ENCODE measurements around the gene DPPA4.
A peak's percentile ranks its signal among the peaks of the same experiment; 100 is the strongest.
"Not testable (repeated sequence)": the region's sequence is repeated elsewhere in the genome, so short reads cannot be mapped to it uniquely, and the experiment has no call there.

Gene DPPA4, protein sequence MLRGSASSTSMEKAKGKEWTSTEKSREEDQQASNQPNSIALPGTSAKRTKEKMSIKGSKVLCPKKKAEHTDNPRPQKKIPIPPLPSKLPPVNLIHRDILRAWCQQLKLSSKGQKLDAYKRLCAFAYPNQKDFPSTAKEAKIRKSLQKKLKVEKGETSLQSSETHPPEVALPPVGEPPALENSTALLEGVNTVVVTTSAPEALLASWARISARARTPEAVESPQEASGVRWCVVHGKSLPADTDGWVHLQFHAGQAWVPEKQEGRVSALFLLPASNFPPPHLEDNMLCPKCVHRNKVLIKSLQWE

DNA sequence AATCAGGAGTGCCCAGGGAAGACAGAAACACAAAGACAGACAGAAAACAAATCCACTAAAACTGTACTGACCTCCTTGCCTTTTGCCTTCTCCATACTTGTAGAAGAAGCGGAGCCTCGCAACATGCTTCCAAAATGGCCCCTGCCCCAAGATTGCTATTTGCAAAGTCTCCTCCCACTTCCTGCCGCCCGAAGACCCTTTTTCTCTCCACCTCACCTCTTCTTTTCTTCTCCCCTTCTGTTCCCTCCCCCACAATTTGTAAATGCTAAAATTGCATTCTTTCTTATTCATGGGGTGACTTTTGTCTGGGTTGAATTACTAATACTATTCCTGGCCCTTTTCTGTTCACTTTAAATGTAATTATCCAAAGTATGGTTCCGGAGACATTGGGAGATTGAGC, at the start of gene DPPA4:
Gene DPPA4, minus strand, starts transcription at position 154 of the 400 bp plus-strand sequence. Its CDS starts 29 bp downstream, at position 125.
- no peak for DNase-seq

DNA sequence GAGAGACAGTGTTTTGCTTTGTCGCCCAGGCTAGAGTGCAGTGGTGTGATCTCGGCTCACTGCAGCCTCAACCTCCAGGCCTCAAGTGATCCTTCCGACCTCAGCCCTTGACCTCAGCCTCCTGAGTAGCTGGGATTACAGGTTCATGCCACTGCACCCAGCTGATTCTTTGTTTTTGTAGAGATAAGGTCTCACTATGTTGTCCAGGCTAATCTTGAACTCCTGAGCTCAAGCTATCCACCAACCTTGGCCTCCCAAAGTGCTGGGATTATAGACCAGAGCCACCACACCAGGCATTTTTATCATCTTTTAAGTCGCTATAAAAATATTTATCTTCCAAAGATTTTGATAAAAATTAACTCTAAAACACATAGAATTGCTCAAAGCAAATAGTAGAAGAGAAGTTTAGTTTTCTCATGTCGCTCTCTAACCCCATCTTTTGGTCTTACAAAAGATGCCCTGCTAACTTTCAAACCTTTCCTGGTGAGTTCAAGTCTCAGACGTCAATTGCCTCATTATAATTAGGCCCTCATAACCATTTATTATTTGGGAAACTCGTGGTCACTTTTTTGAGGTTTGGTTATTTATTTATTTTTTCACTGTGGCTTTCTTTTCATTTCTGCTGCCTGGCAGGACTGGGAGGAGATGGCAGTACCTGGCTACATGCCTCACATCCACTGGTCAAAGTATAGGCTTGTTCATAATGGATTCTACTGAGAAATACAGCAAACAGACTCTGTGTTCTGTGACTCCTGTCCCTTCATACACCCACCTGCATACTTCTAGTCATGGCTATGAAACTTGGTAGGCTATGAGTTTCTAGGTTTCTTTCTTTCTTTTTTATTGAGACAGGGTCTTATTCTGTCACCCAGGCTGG, 48.3 kb upstream of the DPPA4 start:
- DNase-seq = no peak

DNA sequence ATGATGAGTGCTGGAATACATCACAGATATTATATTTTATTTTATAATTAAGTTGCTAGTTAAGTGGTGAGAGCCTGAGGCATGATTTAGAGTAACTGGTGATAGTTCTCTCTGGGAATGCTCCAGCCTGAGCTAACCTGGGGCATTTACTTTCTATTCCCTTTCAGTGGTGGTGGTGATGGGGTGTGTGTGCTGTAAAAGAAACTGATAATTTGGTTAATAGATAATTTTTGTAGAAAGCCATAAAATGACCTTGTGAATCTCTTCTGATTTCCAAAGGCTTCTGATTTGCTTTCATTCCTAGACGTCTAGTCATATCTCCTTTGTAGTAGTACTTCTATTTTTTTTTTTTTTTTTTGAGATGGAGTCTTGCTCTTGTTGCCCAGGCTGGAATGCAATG, 46.8 kb upstream of the DPPA4 start:
- DNase-seq = no peak

DNA sequence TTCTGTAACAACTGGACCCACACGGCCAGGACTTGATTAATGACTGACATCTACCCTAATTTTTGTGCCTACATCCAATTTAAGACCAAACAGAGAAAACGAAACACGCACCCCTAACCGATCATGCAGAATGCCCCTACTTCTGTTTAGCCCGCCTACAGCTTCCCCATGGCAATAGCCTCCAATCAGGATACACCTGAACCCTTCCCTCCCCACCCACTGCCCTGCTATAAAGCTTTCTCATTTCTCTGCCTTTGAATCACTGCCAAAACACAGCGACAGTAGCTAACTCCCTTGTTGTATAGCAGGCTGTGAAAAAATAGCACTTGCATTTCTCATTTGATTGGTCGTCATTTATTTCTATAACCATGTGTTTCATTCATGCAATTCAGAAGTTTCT, 45.2 kb upstream of the DPPA4 start:
- no peak for DNase-seq

DNA sequence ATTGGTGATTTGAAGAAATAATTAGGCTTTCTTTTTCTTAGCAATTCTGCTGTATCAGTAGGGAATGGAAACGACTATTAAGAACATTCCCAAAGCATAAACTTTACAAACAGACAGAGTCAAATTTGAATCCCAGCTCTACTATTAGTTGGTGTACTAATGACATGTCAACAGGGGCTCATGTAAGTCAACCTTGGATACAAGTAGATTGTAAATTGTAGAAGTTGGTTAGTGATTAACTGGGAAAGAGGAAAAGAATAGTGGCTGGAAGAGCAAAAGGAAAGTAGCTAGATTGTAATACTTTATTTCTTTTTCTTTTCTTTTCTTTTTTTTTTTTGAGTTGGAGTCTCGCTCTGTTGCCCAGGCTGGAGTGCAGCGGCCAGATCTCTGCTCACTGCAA, 38.6 kb upstream of the DPPA4 start:
- DNase-seq = no peak

DNA sequence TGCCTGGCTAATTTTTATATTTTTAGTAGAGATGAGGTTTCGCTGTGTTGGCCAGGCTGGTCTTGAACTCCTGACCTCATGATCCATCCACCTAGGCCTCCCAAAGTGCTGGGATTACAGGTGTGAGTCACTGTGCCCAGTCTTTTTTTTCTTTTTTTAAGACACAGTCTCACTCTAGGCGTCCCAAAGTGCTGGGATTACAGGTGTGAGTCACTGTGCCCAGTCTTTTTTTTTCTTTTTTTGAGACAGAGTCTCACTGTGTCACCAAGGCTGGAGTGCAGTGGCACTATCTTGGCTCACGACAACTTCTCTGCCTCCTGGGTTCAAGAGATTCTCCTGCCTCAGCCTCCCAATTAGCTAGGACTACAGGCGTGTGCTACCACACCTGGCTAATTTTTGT, 37.1 kb upstream of the DPPA4 start:
- not testable (repeated sequence) for DNase-seq

DNA sequence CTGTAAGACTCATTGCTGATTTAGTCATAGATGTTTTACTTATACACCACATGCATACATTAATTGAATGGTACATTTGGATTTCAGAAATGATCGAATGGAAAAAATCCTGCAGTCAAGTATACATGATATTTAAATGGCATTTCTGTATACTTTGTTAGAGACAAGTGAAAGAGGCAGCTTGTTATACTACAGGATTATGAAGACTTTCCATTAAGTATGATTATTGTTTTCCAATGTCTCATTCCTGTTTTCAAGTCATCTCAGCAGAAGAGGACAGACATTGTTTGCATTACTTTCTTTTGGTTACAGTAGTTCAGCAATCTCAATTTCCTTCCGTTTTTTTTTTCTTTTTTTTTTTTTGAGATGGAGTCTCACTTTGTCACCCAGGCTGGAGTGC, 36.6 kb upstream of the DPPA4 start:
- DNase-seq = no peak

DNA sequence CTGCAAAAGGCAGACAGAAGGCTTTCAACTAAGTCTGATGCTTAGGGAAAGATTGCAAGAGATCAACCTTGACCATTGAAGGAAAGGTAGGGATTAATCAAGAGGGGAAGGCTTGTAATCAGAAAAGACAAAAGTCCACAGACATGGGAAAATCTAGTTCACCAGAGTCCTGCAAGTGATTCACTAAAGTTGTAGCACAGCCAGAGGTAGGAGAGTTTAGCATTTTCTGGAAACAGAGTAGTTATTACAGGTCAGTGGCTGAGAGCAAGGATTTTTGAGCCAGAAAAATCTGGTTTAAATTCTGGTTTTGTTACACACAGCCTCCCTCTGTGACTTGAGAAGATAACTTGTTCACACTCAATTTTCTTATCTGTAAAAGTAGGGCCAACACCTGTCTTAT, 35.3 kb upstream of the DPPA4 start:
- no peak for DNase-seq

DNA sequence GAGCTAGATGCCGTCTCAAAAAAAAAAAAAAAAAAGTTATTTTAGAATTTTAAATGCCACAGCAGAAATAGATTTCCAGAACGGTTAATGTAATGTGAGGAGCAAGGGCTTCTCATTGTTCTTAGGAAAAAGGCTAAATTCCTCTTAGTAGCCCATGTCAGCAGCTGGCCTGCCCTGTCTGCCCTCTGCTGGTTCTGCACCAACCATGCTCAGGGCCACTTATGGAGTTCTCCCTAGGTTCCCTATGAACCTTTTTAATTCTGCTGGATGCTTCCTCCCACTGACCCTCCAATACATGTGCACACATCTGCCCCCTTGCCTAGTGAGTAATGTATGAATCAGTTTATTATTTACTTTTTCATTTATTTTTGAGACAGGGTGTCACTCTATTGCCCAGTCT, 32.2 kb upstream of the DPPA4 start:
- DNase-seq = peak; percentile 9

DNA sequence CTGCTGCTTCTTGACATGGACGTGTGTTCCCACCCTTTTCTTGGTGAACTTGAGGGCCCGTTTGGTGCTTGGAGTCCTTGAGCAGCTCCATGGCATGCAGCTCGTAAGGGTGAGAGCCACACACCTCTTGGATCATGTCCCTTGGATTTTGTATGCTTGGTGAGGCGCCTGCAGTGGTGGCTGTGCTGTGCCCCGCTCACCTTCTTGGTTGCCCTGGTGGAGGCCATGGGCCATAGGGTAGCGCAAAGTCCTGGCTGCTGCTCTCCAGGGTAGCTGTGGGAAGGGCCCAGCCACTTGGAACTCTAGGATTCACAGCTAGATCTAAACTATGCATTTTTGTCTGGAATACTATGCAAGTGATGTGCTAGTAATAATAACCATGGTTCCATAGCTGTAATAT, 26.7 kb upstream of the DPPA4 start:
- no peak for DNase-seq

DNA sequence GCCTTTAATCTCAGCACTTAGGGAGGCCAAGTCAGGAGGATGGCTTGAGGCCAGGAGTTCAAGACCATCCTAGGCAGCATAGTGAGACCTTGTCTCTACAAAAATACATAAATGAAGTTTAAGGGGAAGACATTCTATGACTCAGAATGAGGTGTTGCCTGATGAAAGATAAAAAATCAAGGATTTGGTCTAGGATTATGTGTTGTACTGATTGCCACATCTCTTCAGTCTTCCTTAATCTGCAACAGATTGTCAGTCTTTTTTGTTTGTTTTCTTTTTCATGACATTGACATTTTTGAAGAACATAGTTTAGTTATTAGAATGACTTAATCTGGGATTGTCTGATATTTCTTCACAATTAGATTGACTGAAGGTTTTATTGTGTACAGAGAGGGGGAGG, 26.3 kb upstream of the DPPA4 start:
- no peak for DNase-seq

DNA sequence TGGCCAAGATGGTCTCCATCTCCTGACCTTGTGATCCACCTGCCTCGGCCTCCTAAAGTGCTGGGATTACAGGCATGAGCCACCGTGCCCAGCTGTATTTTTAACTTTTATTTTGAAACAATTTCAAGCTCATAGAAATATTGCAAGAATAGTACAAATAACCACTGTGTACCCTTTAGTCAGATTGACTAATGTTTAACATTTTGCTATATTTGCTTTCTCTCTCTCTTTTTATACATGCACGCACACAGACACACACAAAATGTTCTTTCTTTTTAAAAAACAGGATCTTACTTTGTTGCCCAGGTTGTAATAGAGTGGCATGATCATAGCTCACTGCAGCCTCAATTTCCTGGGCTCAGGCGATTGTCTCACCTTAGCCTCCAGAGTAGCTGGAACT, 25.5 kb upstream of the DPPA4 start:
- no peak for DNase-seq

DNA sequence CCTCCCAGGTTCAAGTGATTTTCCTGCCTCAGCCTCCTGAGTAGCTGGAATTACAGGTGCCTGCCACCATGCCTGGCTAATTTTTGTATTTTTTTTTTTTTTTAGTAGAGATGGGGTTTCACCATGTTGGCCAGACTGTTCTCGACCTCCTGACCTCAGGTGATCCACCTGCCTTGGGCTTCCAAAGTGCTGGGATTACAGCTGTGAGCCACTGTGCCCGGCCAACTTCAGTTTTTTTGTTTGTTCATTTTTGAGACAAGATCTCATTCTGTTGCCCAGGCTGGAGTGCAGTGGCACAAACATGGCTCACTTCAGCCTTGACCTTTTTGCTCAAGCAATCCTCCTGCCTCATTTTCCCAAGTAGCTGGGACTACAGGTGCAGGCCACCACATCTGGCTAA, 21.5 kb upstream of the DPPA4 start:
- DNase-seq = not testable (repeated sequence)

DNA sequence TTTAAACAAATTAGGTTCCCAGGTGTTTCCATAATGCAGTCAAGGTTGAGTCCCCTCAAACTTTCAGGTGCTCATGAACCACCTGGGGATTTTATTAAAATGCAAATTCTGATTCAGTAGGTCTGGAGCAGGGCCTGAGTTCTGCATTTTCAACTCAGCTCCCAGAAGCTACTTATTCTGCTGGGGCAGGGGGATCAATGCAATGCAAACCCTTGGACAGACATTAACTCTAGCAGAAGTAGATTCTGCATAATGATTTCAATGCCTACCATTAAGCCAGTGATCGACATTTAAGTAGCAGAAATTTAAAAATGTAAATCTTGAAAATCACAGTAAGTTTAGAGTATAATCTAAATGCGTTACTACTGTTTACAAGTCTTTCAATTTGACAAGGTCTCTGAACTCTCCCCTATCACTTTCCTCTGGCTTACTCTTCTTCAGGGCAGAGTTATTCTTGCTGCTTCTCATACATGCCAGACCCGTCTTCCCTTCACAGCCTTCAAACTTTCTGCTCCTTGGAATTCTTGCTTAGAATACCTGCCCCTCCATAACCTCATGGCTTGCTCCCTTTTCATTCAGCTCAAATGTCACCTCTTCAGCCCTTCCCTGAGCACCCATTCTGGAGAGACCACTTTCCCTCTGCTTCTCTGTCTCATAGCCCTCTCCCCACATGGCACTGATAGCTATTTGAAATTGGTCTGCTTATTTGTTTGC, 19.3 kb upstream of the DPPA4 start:
- DNase-seq = no peak

DNA sequence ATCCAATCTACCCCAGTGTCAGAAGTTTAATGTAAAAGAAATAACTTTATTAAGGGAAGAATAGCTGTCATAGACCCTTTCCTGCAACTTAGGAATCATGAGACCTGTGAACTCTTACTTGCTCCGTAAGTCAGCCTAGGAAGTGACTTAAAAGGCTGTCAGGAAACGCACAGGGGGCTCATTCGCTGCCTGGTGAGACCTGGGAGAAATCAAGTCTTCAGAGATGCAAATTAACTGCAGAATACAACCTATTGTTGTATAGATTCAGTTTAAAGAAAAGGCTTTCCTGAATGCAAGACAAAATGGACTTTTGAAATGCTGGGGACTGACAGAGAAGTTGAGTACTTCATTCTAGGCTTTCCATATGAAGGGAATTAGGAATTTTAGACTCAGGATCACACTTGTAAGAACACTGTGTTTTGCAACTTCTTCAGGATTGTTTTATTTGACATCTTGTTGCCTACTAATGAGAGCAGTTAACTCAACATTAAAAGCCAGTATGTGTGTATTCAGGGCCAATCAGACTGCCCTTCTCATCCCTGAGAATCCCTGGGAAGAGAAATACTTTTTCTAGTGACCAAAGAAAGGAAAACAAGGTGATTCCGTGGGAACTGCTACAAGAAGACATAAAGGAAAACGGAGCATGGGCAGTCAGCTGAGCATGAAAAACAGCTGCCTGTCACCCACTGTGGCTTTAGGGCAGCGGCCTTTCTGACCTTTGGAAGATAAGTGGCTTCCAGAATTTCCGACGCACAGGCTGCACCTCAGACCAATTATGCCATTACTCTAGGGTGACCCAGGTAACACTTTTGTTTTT, 18.5 kb upstream of the DPPA4 start:
- no peak for DNase-seq

DNA sequence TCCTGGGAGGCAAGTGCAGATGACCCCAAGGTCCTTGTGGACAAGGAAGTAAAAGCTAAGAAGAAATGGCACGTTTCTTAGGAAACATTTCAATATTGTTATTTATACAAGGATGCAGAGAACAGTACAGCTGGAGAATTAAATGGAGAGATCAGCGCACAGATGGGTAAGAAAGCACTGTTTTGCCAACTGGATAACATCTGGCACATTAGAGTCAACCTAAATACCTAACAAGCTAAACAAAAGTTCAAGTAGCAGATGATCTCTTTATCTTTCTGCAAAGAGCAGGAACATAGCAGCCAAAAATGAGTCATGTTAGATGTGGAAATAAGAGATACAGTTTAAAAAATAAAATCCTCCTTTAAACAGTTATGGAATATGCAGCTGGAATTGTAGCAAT, 15.7 kb upstream of the DPPA4 start:
- no peak for DNase-seq

DNA sequence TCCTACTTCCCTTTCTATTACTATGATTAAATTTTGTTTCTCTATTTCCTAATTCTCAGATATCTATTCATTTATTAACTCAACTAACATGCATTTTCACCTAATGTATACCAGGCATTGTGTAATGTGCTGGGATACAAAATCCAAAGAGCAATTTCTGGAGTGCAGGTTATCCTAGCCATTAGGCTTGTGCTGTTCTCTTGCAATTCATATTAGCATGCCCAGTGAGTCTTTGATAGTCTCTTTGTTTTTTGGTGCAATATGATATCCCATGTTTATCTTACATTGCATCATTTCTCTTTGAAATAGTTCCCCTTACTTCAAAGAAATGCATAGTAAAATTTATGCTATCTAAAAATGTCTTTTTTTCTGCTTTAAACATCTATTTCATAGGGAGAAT, 13.9 kb upstream of the DPPA4 start:
- DNase-seq = no peak

DNA sequence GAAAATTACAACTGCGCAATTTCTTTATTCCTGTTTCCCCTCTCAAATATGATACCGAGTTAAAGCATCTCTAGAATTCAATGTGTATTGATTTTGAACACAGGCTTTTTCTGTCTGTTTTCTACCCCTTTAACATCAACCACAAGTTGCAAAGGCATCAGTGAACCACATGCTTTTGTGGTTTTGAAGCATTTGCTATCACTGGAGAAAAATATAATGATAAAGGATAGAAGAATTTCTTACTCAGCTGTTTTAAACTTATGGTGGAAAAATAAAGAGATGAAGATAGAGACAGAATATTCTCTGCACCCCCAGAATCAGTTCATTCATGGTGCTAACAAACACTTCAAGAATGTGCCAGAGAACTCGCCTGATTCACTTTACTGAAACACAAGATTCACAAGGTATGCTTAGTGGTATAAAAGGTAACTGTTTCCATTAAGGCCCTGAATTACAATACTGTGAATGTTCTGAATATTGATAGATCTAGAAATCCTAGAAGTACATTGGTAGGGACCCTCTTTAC, 9.5 kb upstream of the DPPA4 start:
- DNase-seq = no peak

DNA sequence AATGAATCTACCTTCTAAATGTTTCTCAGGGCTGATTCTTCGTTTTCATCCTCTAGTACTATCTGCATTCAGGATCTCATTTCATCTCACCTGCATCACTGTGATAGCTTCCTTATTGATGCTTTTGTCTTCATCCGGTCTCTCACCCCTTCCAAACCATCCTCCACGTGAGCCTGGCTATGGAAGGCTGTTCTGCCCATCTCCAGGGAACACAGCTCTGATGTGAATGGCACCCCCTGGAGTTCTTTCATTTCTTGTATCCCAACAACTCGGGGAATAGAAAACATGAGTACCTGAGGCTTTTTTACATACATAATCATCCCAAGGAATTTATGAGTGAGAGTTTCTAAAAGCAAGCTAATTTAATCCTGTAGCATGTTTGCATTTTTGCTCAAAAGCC, 8.8 kb upstream of the DPPA4 start:
- DNase-seq = no peak

DNA sequence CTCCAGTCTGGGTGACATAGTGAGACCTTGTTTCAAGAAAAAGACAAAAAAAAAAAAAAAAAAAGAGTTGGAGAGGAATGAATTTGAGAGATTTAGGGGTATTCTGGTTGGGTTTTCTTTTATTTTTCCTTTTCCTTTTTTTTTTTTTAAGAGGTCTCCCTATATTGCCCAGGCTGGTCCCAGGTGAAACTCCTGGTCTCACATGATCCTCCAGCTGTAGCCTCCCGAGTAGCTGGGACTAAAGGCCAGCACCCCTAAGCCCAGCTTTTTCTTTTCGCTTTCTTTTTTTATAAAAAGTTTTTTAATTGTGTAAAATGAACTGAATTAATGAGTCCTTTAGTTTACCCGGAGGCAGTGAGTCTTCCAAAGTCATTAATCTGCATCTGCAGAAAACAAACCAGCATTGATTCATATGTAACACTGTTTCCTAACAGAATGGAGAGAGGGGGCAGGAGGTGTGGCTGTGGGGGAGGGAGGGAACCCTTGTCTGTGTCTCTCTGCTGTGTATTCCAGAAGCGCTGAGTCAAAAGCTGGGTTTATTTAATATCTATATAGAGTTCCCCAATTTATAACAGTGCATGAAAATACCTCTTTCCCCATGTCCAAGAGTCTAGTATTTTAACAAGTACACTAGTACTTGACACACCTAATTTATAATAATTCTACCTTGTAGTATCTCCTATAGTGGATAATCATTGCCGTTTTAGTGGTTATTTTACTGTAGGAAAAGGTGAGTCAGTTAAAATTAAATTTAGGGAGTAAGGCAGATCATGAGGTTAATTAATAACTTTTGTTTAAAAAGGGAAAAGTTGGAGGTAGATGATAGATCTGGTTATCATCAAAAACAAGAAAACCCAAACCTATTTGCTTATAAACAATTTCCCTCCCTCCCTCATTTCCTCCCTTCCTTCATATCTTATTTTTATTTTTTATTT, 2.6 kb upstream of the DPPA4 start:
- DNase-seq = no peak

DNA sequence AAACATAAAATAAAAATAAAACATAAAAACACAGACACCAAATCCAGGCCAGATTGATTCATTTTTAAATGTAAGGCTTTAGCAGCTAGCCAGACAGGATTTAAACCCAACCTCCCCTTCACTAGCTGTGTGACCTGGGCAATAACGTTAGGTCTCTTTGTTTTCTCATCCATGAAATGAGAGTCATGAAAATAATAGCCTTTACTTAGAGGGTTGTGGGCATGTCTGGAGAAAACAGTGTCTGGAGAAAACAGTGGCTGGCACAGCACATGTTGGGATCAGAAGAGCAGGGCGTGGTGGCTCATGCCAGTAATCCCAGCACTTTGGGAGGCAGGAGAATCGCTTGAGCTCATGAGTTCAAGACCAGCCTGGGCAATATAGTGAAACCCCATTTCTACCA, 1.9 kb upstream of the DPPA4 start:
- DNase-seq = no peak

DNA sequence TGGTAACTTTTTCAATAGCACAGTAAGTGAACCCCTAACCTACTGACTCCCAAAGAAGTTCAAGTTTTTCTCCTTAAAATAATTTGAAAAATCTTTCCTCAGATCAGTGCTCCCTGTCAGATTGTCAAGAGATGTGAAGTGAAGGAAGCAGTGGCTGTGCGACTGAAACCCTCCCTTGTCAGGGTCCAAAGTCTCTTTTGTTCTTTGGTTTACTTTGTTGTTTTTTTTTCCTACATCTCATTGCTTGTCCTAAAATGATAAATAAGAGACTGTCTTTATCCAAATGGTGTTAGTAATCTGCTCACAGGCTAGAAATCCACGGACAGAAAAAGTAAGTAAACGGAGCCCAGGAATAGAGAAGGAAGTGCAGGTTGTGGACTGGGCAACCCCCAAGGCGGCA, 976 bp upstream of the DPPA4 start:
- DNase-seq = no peak
